Gastroesophageal sphincter (tissue), 3 donors: ENCODE results near the gene CD37.
"Not testable (repeated sequence)": the region's sequence is repeated elsewhere in the genome, so short reads cannot be mapped to it uniquely, and the experiment has no call there.

Source experiments
- POLR2A ChIP-seq, 2 donors: fragments of 450-650 bp; IDR thresholded peaks; one replicate each; pipeline ENCODE4 v1.6.1; 2017; ENCODE audit warnings: antibody characterized with exemption in 2 of 2, mild to moderate bottlenecking in 2 of 2, moderate library complexity in 1 of 2
- POLR2AphosphoS5 ChIP-seq: sonication (generic); formaldehyde crosslinking; IDR thresholded peaks from one replicate; pipeline ENCODE4 v1.6.1; 2017; ENCODE audit warnings: antibody characterized with exemption
- TF ChIP-seq, protein P1 (sequence below), 4 experiments: fragments of 200-600 bp in 2 of 4; fragments of 450-650 bp in 2 of 4; sonication (generic) in 1 of 4; IDR thresholded peaks; one replicate each; pipeline ENCODE4 v1.5.1; 2017 to 2019; ENCODE audit warnings: antibody characterized with exemption in 4 of 4, mild to moderate bottlenecking in 2 of 4, moderate library complexity in 2 of 4

GRCh38 chr19:49331187-49331586 lies 4.0 kb upstream of the CD37 start:
- TF ChIP-seq, protein P1, sequence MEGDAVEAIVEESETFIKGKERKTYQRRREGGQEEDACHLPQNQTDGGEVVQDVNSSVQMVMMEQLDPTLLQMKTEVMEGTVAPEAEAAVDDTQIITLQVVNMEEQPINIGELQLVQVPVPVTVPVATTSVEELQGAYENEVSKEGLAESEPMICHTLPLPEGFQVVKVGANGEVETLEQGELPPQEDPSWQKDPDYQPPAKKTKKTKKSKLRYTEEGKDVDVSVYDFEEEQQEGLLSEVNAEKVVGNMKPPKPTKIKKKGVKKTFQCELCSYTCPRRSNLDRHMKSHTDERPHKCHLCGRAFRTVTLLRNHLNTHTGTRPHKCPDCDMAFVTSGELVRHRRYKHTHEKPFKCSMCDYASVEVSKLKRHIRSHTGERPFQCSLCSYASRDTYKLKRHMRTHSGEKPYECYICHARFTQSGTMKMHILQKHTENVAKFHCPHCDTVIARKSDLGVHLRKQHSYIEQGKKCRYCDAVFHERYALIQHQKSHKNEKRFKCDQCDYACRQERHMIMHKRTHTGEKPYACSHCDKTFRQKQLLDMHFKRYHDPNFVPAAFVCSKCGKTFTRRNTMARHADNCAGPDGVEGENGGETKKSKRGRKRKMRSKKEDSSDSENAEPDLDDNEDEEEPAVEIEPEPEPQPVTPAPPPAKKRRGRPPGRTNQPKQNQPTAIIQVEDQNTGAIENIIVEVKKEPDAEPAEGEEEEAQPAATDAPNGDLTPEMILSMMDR (IDR thresholded peaks at IDR 0.05), result not testable (repeated sequence)
- not testable (repeated sequence) for TF ChIP-seq POLR2AphosphoS5; POLR2A (IDR thresholded peaks at IDR 0.05)
